ENCODE measurements around the gene SEPTIN8.

The SEPTIN8 gene

GRCh38 chr5:132782101-132782500, 5.1 kb upstream of the SEPTIN8 start:
- no peak for DNase-seq (ENCODE audit: low spot score)

GRCh38 chr5:132781029-132781428, 4.0 kb upstream of the SEPTIN8 start:
- no peak for DNase-seq (ENCODE audit: low spot score)

GRCh38 chr5:132780577-132780976, 3.5 kb upstream of the SEPTIN8 start:
- DNase-seq (ENCODE audit: low spot score), result no peak

DNA sequence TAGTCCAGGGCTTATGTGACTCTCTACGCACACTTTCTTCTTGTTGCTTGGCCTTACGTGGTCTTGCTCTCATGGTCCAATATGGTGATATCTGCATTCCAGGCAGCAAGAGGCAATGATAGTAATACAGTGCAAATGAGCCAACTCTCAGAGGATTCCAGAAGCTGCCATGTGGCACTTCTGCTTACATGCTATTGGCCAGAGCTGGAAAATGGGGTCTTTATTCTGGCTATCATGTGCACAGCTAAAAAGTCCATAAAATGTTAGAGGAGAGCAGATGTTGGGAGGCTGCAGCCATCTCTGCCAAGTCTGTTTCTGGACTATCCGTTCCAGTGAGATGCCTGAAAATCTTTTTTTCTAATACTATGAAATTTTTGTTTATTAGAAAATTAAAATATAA, 2.9 kb upstream of the SEPTIN8 start:
- DNase-seq (ENCODE audit: low spot score), result no peak

- DNase-seq (ENCODE audit: low spot score), result no peak
Measured at GRCh38 chr5:132778856-132779255, 1.8 kb upstream of the SEPTIN8 start.

GRCh38 chr5:132778129-132778528, 1.1 kb upstream of the SEPTIN8 start:
- DNase-seq (ENCODE audit: low spot score), result no peak

DNA sequence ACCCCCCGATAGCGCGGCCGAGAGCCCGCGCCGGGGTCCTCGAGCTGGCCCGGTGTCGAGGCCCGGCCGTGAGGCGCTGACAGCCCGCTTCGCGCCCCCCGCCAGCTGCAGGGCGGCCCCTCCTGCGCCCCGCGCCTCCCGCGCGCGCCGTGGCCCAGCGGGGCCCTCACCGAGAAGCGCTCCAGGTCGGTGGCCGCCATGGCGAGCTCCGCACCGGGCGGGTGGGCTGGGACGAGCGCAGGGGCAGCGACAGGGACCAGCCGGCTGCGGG, 166 bp downstream of the SEPTIN8 start:
- DNase-seq (ENCODE audit: low spot score), result no peak

GRCh38 chr5:132776131-132776937, 705 bp downstream of the SEPTIN8 start:
- DNase-seq (ENCODE audit: low spot score), result no peak

GRCh38 chr5:132775476-132775961, 1.5 kb downstream of the SEPTIN8 start:
- DNase-seq (ENCODE audit: low spot score), result no peak

DNA sequence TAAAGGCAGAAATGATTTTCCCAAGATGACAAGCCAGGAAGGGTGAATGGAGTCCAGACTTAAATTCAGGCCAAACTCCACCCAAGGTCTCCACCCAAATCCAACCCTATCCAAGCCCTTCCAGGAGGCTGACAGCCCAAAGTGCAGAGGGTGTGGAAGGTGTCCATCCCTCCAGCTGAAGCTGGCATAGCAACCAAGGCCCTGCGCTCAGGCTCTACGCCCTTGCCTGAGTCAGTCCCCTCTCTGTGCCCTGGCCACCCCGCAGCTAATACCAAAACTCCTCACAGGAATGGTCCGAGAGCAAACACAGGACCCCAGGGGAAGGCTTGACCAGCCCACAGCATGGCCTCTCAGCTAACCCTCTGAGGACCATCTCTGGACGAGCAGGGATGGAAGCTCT, 2.1 kb downstream of the SEPTIN8 start:
- DNase-seq (ENCODE audit: low spot score), result no peak

- no peak for DNase-seq (ENCODE audit: low spot score)
Measured at GRCh38 chr5:132774406-132774805, 2.6 kb downstream of the SEPTIN8 start.

GRCh38 chr5:132773601-132774355, 3.3 kb downstream of the SEPTIN8 start:
- no peak for DNase-seq (ENCODE audit: low spot score)

DNA sequence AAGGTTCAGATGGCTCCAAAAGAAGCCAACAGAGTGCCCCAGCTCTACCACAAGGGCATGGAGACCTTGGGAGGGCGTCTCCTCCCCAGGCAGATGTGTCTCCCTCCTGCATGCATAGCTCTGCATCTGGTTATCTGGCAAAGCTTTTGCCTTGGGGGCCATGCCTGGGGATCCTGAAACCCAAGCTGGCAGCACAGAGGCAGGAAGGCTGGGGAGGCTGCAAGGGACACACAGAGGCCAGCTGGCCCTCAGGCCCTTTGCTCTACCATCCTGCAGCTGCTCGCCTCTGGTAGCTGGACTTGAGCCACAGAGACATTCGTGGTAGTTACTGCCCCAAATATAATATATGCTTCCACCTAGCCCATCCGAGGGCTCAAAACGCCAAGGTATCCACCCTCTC, 3.9 kb downstream of the SEPTIN8 start:
- DNase-seq (ENCODE audit: low spot score), result no peak

DNA sequence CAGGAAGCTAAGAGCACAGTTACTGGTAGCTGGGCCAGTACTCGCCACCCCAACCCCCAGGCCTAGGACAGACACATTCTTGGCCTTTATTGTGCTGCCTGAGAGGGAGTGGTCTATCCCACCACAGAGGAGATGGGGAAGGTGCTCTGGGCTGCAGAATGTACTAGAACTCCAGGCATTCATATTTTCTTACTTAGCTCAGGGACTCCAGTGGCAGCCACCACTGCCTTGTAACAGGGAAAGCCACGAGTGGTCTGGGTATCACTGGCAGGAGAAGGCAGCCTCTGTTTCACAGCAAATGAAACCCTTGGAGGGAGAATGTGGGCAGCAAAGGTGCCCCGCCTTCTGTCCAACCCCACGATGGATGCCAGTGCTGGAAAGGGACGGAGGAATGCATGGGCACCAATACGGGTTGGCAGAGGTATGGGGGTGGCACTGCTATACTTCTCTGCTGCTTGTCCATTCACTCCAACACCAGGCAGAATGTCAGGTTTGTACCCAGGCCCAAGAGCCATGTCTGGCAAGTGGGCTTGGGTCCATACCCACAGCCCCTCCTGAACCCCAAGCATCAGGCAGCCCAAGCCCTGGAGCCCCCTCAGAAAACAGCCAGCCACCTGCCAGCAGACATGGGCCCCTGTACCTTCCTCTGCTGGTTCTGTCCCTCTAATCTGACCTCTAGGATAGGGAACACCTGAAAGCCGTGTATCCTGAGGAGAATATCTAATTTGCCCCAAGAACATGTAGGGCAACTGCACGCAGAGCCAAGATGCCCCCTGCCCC, 4.6 kb downstream of the SEPTIN8 start:
- no peak for DNase-seq (ENCODE audit: low spot score)

DNA sequence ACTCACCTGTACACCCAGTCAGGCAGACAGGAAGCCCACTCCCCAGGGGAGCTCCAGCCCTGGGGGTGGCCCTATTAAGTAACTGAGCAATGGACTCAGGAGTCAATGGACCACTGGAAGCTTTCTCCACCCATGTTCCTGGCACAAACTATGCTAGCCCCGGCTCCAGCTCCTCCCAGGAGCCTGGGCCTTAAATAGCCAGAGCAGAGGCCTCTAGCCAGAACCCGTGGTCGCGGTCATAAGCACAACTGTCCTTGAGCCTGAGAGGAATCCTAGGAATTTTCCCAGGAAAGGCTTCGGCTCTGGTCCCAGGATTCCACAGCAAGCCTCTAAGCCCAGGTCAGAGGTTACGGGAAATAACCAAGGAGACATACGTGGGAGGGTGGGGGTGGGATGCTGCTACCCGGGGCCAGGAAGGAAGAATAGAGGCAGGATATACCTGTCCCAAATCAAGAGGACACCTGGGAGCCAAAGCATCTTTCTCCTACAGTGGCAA, 5.5 kb downstream of the SEPTIN8 start:
- no peak for DNase-seq (ENCODE audit: low spot score)

GRCh38 chr5:132770476-132771159, 6.4 kb downstream of the SEPTIN8 start:
- no peak for DNase-seq (ENCODE audit: low spot score)

- no peak for DNase-seq (ENCODE audit: low spot score)
Measured at GRCh38 chr5:132768485-132768868, 8.6 kb downstream of the SEPTIN8 start.

GRCh38 chr5:132767150-132767549, 9.9 kb downstream of the SEPTIN8 start:
- no peak for DNase-seq (ENCODE audit: low spot score)

DNA sequence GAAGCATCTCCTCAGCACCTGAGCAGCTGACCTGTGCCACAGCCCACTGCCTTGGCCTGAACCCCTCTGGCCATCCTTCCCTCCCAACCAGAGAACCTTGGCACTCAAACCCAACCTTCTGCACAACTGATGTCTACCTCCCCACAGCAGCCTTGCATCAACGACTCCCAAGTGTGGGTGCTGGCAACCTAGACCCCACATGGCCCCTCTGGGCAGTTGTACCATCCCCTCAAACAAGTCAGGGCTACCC, 10.3 kb downstream of the SEPTIN8 start:
- no peak for DNase-seq (ENCODE audit: low spot score)

- no peak for DNase-seq (ENCODE audit: low spot score)
Measured at GRCh38 chr5:132766020-132766805, 10.8 kb downstream of the SEPTIN8 start.

GRCh38 chr5:132765311-132766019, 11.6 kb downstream of the SEPTIN8 start:
- no peak for DNase-seq (ENCODE audit: low spot score)
